GM19240 (cell line): ENCODE results near the gene HNRNPU.

Source experiments
- DNase-seq: peaks from one replicate; pipeline ENCODE4 v3.0.0; 2011; ENCODE audit warnings: low spot score; ENCODE audit not compliant: insufficient read length

The HNRNPU gene

GRCh38 chr1:244862699-244863490, 1.4 kb downstream of the HNRNPU start:
- DNase-seq = peak; percentile 40

GRCh38 chr1:244862354-244862698, 2.0 kb downstream of the HNRNPU start:
- DNase-seq = no peak

- DNase-seq = no peak
These were observed 2.7 kb downstream of the HNRNPU start for GRCh38 chr1:244861683-244862082.

GRCh38 chr1:244860914-244861610, 3.3 kb downstream of the HNRNPU start:
- DNase-seq = no peak

- DNase-seq = no peak
These were observed 4.3 kb downstream of the HNRNPU start for GRCh38 chr1:244860078-244860477.

GRCh38 chr1:244858357-244858756, 6.0 kb downstream of the HNRNPU start:
- no peak for DNase-seq

- no peak for DNase-seq
These were observed 6.6 kb downstream of the HNRNPU start for GRCh38 chr1:244857761-244858160.

GRCh38 chr1:244854865-244855578, 9.3 kb downstream of the HNRNPU start:
- no peak for DNase-seq

- DNase-seq = no peak
These were observed 10.2 kb downstream of the HNRNPU start for GRCh38 chr1:244854166-244854565.

- no peak for DNase-seq
These were observed 11.6 kb downstream of the HNRNPU start for GRCh38 chr1:244852694-244853093.

GRCh38 chr1:244851546-244852231, 12.7 kb downstream of the HNRNPU start:
- DNase-seq = no peak

GRCh38 chr1:244850896-244851295, 13.4 kb downstream of the HNRNPU start:
- no peak for DNase-seq

GRCh38 chr1:244850099-244850852, 14.1 kb downstream of the HNRNPU start:
- no peak for DNase-seq

- no peak for DNase-seq
These were observed 15.0 kb downstream of the HNRNPU start for GRCh38 chr1:244849189-244849866.

- DNase-seq = no peak
These were observed 17.7 kb downstream of the HNRNPU start for GRCh38 chr1:244846653-244847052.

- no peak for DNase-seq
These were observed 19.9 kb downstream of the HNRNPU start for GRCh38 chr1:244844155-244845121.

GRCh38 chr1:244843148-244843978, 21.0 kb downstream of the HNRNPU start:
- no peak for DNase-seq

- DNase-seq = no peak
These were observed 22.9 kb downstream of the HNRNPU start for GRCh38 chr1:244841273-244841927.
